HG02610 (cell line): ENCODE results near the gene ERH.

ENCODE experiments used
- ATAC-seq: cut with Tn5 transposase; IDR thresholded peaks from one replicate; pipeline ENCODE4 v1.9.1; 2021; ENCODE audit warnings: mild to moderate bottlenecking, moderate library complexity; ENCODE audit not compliant: unreplicated experiment

Gene ERH

GRCh38 chr14:69357544-69358200 is 40.4 kb downstream of the ERH start:
- no peak for ATAC-seq

- no peak for ATAC-seq
Measured at GRCh38 chr14:69356903-69357543, 41.1 kb downstream of the ERH start.

GRCh38 chr14:69355607-69356281 is 42.4 kb downstream of the ERH start:
- no peak for ATAC-seq

- ATAC-seq, result no peak
Measured at GRCh38 chr14:69355154-69355597, 42.9 kb downstream of the ERH start.

GRCh38 chr14:69354383-69355153 is 43.5 kb downstream of the ERH start:
- peak; percentile 87 for ATAC-seq

- no peak for ATAC-seq
Measured at GRCh38 chr14:69353168-69353567, 44.9 kb downstream of the ERH start.

- no peak for ATAC-seq
Measured at GRCh38 chr14:69351911-69352310, 46.2 kb downstream of the ERH start.

GRCh38 chr14:69351385-69351784 is 46.7 kb downstream of the ERH start:
- ATAC-seq, result no peak

GRCh38 chr14:69350892-69351291 is 47.2 kb downstream of the ERH start:
- no peak for ATAC-seq

- no peak for ATAC-seq
Measured at GRCh38 chr14:69349091-69349777, 48.9 kb downstream of the ERH start.

- ATAC-seq, result no peak
Measured at GRCh38 chr14:69346710-69347109, 51.4 kb downstream of the ERH start.

- no peak for ATAC-seq
Measured at GRCh38 chr14:69345402-69345801, 52.7 kb downstream of the ERH start.

- ATAC-seq, result no peak
Measured at GRCh38 chr14:69344171-69344570, 53.9 kb downstream of the ERH start.

GRCh38 chr14:69342928-69343525 is 55.1 kb downstream of the ERH start:
- no peak for ATAC-seq

GRCh38 chr14:69339426-69339825 is 58.7 kb downstream of the ERH start:
- no peak for ATAC-seq

- ATAC-seq, result no peak
Measured at GRCh38 chr14:69337984-69338383, 60.1 kb downstream of the ERH start.

GRCh38 chr14:69335371-69335771 is 62.7 kb downstream of the ERH start:
- no peak for ATAC-seq

GRCh38 chr14:69334576-69334975 is 63.5 kb downstream of the ERH start:
- ATAC-seq, result no peak

- no peak for ATAC-seq
Measured at GRCh38 chr14:69333791-69334337, 64.2 kb downstream of the ERH start.

GRCh38 chr14:69332782-69333395 is 65.2 kb downstream of the ERH start:
- ATAC-seq, result no peak
